Endodermal cell (in vitro differentiated cells): ENCODE measurements around the gene GRK4. TPM values are rescaled to one million over a fixed set of nuclear protein-coding genes. Genes with fewer than 3 reads are reported as not detected.

ENCODE experiments used
- DNase-seq: peaks from one replicate; pipeline ENCODE4 v3.0.0-alpha.2; 2017
- H3K27ac ChIP-seq: 2 replicates; pipeline ENCODE4 v1.5.1; 2013; ENCODE audit warnings: mild to moderate bottlenecking, low read depth, low read length, moderate library complexity
- H3K27me3 ChIP-seq: 2 replicates; pipeline ENCODE4 v1.6.1; 2013; ENCODE audit warnings: mild to moderate bottlenecking, low read length, moderate library complexity; ENCODE audit not compliant: insufficient read depth, control insufficient read depth, poor library complexity, severe bottlenecking
- H3K36me3 ChIP-seq: 2 replicates; pipeline ENCODE4 v1.7.0; 2013; ENCODE audit warnings: mild to moderate bottlenecking, low read length, moderate library complexity; ENCODE audit not compliant: control insufficient read depth, insufficient read depth
- H3K4me1 ChIP-seq: one replicate; pipeline ENCODE4 v1.7.0; 2013; ENCODE audit warnings: low read length; ENCODE audit not compliant: control insufficient read depth, insufficient read depth
- H3K4me3 ChIP-seq: 2 replicates; pipeline ENCODE4 v1.5.1; 2013; ENCODE audit warnings: mild to moderate bottlenecking, low read length, moderate library complexity
- H3K9ac ChIP-seq: 2 replicates; pipeline ENCODE4 v1.6.1; 2013; ENCODE audit warnings: mild to moderate bottlenecking, low read length, moderate library complexity; ENCODE audit not compliant: poor library complexity, severe bottlenecking; ENCODE audit errors: extremely low read depth
- H3K9me3 ChIP-seq: 2 replicates; pipeline ENCODE4 v1.6.1; 2013; ENCODE audit warnings: mild to moderate bottlenecking, low read length, moderate library complexity; ENCODE audit not compliant: control insufficient read depth
- H3K27ac Mint-ChIP-seq: 2 replicates; pipeline ENCODE4 v1.8.0; 2020; ENCODE audit warnings: mixed read lengths
- H3K27me3 Mint-ChIP-seq: 2 replicates; pipeline ENCODE4 v1.8.0; 2021; ENCODE audit warnings: mild to moderate bottlenecking, mixed read lengths; ENCODE audit not compliant: insufficient read depth
- H3K36me3 Mint-ChIP-seq: 2 replicates; pipeline ENCODE4 v1.8.0; 2020; ENCODE audit warnings: low read depth, mixed read lengths
- H3K4me1 Mint-ChIP-seq: 2 replicates; pipeline ENCODE4 v1.8.0; 2020; ENCODE audit warnings: mixed read lengths
- H3K4me3 Mint-ChIP-seq: 2 replicates; pipeline ENCODE4 v1.8.0; 2020; ENCODE audit warnings: mild to moderate bottlenecking, moderate library complexity, mixed read lengths
- H3K9me3 Mint-ChIP-seq: 2 replicates; pipeline ENCODE4 v1.8.0; 2020; ENCODE audit warnings: mild to moderate bottlenecking, mixed read lengths
- CTCF ChIP-seq: fragments of 200-600 bp; sonication (generic); conservative IDR thresholded peaks from 2 replicates; pipeline ENCODE4 v1.5.0; 2021; ENCODE audit warnings: antibody characterized with exemption, mild to moderate bottlenecking
- WGBS, 2 experiments: methylation state at CpG; one replicate each; pipeline versions ENCODE4 v1.1.5 to v1.1.7; 2013; ENCODE audit warnings: missing lambda C conversion rate in 2 of 2, mixed read lengths in 1 of 2; ENCODE audit not compliant: insufficient coverage in 1 of 2, insufficient read length in 1 of 2; 5-methylcytosine and 5-hydroxymethylcytosine counted together
- total RNA-seq, 2 donors: library from RNA; stranded (reverse); fragmentation: NEBNext Ultra II Directional in 1 of 2; extraction: Animal tissue kit (Norgen Biotek cat#: 25700) in 1 of 2; gene quantifications; 2 replicates in 1 of 2; 3 replicates in 1 of 2; pipeline ENCODE4 v1.2.1, GENCODE V29; 2021

The GRK4 gene
- total RNA-seq, 2 donors from 2014 or later = 2.8 to 4.2 TPM

- no peak overlapping the region for H3K4me3 ChIP-seq
- H3K9me3 ChIP-seq = no peaks in the 10 kb centered on the region
- Mint-ChIP-seq H3K4me3 (no peak overlapping the region), H3K36me3 (no peaks in the 10 kb centered on the region), H3K4me1 (peaks cover 10% of the 10 kb centered on the region), H3K27ac (no peak overlapping the region), H3K27me3 (peaks cover 7% of the 10 kb centered on the region), H3K9me3 (no peaks in the 10 kb centered on the region)
- H3K27me3 ChIP-seq = no peaks in the 10 kb centered on the region
- WGBS, 2 experiments = 94 to 95% methylated on average over 7 of the region's 7 CpGs
- no peak overlapping the region for H3K27ac ChIP-seq
- no peak for TF ChIP-seq CTCF
- H3K36me3 ChIP-seq = no peaks in the 10 kb centered on the region
- DNase-seq = no peak
- peaks cover 3% of the 10 kb centered on the region for H3K4me1 ChIP-seq
- no peak overlapping the region for H3K9ac ChIP-seq
Observed at GRCh38 chr4:3071811-3072210, 108.4 kb downstream of the GRK4 start.

DNA sequence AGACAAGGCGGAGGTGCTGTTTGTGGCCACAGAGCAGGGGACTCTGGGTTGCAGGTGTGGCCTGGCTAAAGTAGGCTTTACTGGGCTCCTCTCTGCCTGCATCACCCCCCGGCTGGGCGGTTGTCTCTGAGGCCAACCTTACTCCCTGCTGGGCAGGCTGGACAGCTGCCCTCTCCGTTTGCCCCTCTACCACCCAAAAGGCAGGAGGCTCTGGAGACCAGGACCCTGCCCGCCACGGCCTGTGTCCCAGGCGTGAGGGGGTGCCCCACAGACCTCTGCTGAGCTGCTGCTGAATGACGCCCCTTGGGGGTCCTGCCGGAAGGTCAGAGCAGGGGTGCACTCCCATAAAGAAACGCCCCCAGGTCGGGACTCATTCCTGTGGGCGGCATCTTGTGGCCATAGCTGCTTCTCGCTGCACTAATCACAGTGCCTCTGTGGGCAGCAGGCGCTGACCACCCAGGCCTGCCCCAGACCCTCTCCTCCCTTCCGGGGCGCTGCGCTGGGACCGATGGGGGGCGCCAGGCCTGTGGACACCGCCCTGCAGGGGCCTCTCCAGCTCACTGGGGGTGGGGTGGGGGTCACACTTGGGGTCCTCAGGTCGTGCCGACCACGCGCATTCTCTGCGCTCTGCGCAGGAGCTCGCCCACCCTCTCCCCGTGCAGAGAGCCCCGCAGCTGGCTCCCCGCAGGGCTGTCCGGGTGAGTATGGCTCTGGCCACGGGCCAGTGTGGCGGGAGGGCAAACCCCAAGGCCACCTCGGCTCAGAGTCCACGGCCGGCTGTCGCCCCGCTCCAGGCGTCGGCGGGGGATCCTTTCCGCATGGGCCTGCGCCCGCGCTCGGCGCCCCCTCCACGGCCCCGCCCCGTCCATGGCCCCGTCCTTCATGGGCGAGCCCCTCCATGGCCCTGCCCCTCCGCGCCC lies 110.0 kb downstream of the GRK4 start:
- Histone ChIP-seq H3K27me3 (no peaks in the 10 kb centered on the region), H3K36me3 (peaks cover 5% of the 10 kb centered on the region), H3K9ac (no peak overlapping the region), H3K4me1 (peaks cover 3% of the 10 kb centered on the region), H3K9me3 (no peaks in the 10 kb centered on the region), H3K27ac (no peak overlapping the region), H3K4me3 (peak overlapping the region; percentile 81)
- 22 to 33% methylated on average over 18 to 52 of the region's 54 CpGs for WGBS, 2 experiments
- Mint-ChIP-seq H3K9me3 (no peaks in the 10 kb centered on the region), H3K4me3 (peak overlapping the region; percentile 88), H3K36me3 (peaks cover 2% of the 10 kb centered on the region), H3K4me1 (peaks cover 14% of the 10 kb centered on the region), H3K27me3 (peaks cover 3% of the 10 kb centered on the region), H3K27ac (no peak overlapping the region)
- DNase-seq = no peak
- TF ChIP-seq CTCF = peak; percentile 49

GRCh38 chr4:3074078-3074845 lies 110.9 kb downstream of the GRK4 start, which contains the start of the genes HTT and HTT-AS:
HTT (plus strand) TSS chr4:3074681; CDS start chr4:3074826, 145 bp downstream.
HTT-AS (minus strand) TSS chr4:3074538.
- no peak for TF ChIP-seq CTCF
- Mint-ChIP-seq H3K36me3 (peaks cover 3% of the 10 kb centered on the region), H3K4me3 (peak within 1 kb of the TSS; percentile 88), H3K27me3 (peaks cover 3% of the 10 kb centered on the region), H3K27ac (peak within 1 kb of the TSS; percentile 99), H3K9me3 (no peaks in the 10 kb centered on the region), H3K4me1 (peaks cover 14% of the 10 kb centered on the region)
- Histone ChIP-seq H3K9me3 (no peaks in the 10 kb centered on the region), H3K36me3 (peaks cover 5% of the 10 kb centered on the region), H3K4me1 (peaks cover 3% of the 10 kb centered on the region), H3K9ac (peak within 1 kb of the TSS; percentile 95), H3K27ac (peak within 1 kb of the TSS; percentile 89), H3K4me3 (peak within 1 kb of the TSS; percentile 96), H3K27me3 (no peaks in the 10 kb centered on the region)
- peak; percentile 99 for DNase-seq
- WGBS, 2 experiments = 0% methylated on average over 5 to 70 of the region's 81 CpGs
